Astrocyte of the cerebellum (primary cell): ENCODE results near the gene FNDC3A.
"Not testable (repeated sequence)": the region's sequence is repeated elsewhere in the genome, so short reads cannot be mapped to it uniquely, and the experiment has no call there.

ENCODE experiments used
- DNase-seq: peaks from one replicate; pipeline ENCODE4 v3.0.0-alpha.2; 2011; ENCODE audit warnings: low read depth
- H3K4me3 ChIP-seq: 2 replicates; pipeline ENCODE4 v1.5.1; 2011; ENCODE audit warnings: mild to moderate bottlenecking, low read depth, low read length, moderate library complexity
- CTCF ChIP-seq: IDR thresholded peaks from 2 replicates; pipeline ENCODE4 v1.5.1; 2012; ENCODE audit warnings: low read length, low read depth, moderate library complexity, mild to moderate bottlenecking; ENCODE audit errors: missing control alignments
- in situ Hi-C: cut with HindIII; loops from 2 replicates; pipeline ENCODE4 v1.10.0; 2017; ENCODE audit warnings: low sequenced_read_pairs

The FNDC3A gene

GRCh38 chr13:49063497-49063896, 87.8 kb downstream of the FNDC3A start:
- DNase-seq, result no peak
- in situ Hi-C loops, result no loop called here
- TF ChIP-seq CTCF, result no peak
- H3K4me3 ChIP-seq, result no peak overlapping the region

GRCh38 chr13:49064476-49064875, 88.8 kb downstream of the FNDC3A start:
- no peak for DNase-seq
- in situ Hi-C loops, result no loop called here
- TF ChIP-seq CTCF, result no peak
- H3K4me3 ChIP-seq, result no peak overlapping the region

GRCh38 chr13:49066856-49067255, 91.1 kb downstream of the FNDC3A start:
- no peak for DNase-seq
- no peak overlapping the region for H3K4me3 ChIP-seq
- no peak for TF ChIP-seq CTCF
- in situ Hi-C loops, result no loop called here

GRCh38 chr13:49068498-49068897, 92.8 kb downstream of the FNDC3A start:
- in situ Hi-C loops, DNase-seq, H3K4me3 ChIP-seq: not testable (repeated sequence)

GRCh38 chr13:49070021-49070420, 94.3 kb downstream of the FNDC3A start:
- DNase-seq, H3K4me3 ChIP-seq, in situ Hi-C loops: not testable (repeated sequence)

- DNase-seq, result no peak
- no peak for TF ChIP-seq CTCF
- in situ Hi-C loops, result no loop called here
- no peak overlapping the region for H3K4me3 ChIP-seq
Measured at GRCh38 chr13:49071341-49071937, 95.7 kb downstream of the FNDC3A start.

- in situ Hi-C loops, result no loop called here
- H3K4me3 ChIP-seq, result no peak overlapping the region
- DNase-seq, result no peak
- TF ChIP-seq CTCF, result no peak
Measured at GRCh38 chr13:49082653-49083536, 107.2 kb downstream of the FNDC3A start.
